ENCODE results near the gene C3orf20. TPM values are rescaled to one million over a fixed set of nuclear protein-coding genes. Genes with fewer than 3 reads are reported as not detected.

C3orf20 gene
- total RNA-seq, 4 donors from 2014 or later, result not detected

GRCh38 chr3:14636496-14637087 is 38.3 kb upstream of the C3orf20 start:
- intact Hi-C loops (cut with DNase I; ENCODE audit: low total_unique reads), result no loop called here
- 71 to 83% methylated on average over 3 to 4 of the region's 4 CpGs for WGBS, 2 donors
- H3K4me3 ChIP-seq (ENCODE audit: low read depth, poor library complexity, severe bottlenecking), result no peak overlapping the region
- TF ChIP-seq POLR2A (IDR thresholded peaks at IDR 0.05), result no peak
- TF ChIP-seq, protein P1, sequence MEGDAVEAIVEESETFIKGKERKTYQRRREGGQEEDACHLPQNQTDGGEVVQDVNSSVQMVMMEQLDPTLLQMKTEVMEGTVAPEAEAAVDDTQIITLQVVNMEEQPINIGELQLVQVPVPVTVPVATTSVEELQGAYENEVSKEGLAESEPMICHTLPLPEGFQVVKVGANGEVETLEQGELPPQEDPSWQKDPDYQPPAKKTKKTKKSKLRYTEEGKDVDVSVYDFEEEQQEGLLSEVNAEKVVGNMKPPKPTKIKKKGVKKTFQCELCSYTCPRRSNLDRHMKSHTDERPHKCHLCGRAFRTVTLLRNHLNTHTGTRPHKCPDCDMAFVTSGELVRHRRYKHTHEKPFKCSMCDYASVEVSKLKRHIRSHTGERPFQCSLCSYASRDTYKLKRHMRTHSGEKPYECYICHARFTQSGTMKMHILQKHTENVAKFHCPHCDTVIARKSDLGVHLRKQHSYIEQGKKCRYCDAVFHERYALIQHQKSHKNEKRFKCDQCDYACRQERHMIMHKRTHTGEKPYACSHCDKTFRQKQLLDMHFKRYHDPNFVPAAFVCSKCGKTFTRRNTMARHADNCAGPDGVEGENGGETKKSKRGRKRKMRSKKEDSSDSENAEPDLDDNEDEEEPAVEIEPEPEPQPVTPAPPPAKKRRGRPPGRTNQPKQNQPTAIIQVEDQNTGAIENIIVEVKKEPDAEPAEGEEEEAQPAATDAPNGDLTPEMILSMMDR (IDR thresholded peaks at IDR 0.05), result no peak
- no peak for DNase-seq (ENCODE audit: low spot score in 2 of 2)

DNA sequence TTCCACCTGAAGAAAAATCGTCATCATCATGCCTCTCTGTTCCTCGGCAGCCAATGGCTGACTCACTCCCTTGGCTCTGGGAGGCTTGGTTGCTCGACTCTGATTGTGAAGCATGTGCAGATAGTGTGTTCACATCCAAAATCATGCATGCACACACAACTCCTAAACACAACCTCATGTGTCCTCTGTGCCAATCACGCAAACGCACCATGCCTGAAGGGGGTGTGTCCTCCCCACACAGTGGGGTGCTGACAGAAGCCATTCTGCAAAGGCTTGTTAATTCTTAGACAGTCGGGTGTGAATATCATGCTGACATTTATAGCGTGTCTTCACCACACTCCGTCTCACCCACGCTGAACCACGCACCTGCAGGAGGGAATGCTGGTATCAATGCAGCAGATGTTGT is 34.8 kb upstream of the C3orf20 start:
- no peak overlapping the region for H3K4me3 ChIP-seq (ENCODE audit: low read depth, poor library complexity, severe bottlenecking)
- no peak for DNase-seq (ENCODE audit: low spot score in 2 of 2)
- TF ChIP-seq, protein P1 (IDR thresholded peaks at IDR 0.05), result no peak
- TF ChIP-seq POLR2A (IDR thresholded peaks at IDR 0.05), result no peak
- WGBS, 2 donors, result 34 to 45% methylated on average over 10 of the region's 10 CpGs
- intact Hi-C loops (cut with DNase I; ENCODE audit: low total_unique reads), result no loop called here

DNA sequence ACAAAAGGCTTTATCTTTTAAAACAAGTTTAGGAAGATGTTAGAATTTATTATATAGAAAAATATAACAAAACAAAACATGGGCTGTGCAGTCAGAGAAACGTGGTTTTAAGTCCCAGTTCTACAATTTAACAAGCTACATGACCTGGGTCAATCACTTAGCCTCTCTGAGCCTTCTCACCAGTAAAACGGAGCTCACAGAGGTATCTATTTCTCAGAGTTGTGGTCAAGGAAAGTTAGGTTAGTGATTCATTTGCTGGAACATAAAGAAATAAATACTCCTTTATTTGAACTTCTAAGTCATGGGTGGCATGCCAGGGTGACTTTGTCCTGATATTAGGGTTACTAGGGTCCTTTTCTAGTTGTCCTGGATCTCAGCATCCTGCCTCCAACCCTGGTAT is 34.2 kb upstream of the C3orf20 start:
- intact Hi-C loops (cut with DNase I; ENCODE audit: low total_unique reads), result no loop called here
- DNase-seq (ENCODE audit: low spot score in 2 of 2), result no peak

DNA sequence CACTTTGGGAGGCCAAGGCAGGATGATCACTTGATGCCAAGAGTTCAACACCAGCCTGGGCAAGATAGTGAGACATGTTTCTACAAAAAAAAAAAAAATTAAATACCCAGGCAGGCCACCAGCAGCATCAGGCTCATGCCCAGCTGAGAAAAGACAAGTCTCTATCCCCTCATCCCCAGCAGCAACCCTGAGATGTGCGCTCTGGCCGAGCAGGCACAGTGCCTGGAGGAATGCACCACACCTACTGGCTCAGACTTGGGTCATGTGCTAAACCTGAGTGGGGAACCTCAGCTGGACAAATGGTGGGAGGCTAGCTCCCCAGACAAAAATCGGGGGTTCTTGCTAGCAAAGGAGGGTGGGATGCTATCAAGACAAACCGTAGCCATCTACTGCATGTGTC is 33.6 kb upstream of the C3orf20 start:
- WGBS, 2 donors, result 68 to 78% methylated on average over 4 of the region's 4 CpGs
- TF ChIP-seq, protein P1 (IDR thresholded peaks at IDR 0.05), result no peak
- TF ChIP-seq POLR2A (IDR thresholded peaks at IDR 0.05), result no peak
- no peak overlapping the region for H3K4me3 ChIP-seq (ENCODE audit: low read depth, poor library complexity, severe bottlenecking)
- intact Hi-C loops (cut with DNase I; ENCODE audit: low total_unique reads), result no loop called here
- DNase-seq (ENCODE audit: low spot score in 2 of 2), result no peak

More for the DNA sequence above, 34.2 kb upstream of the C3orf20 start:
- WGBS, 2 donors, result 30 to 37% methylated on average over 2 of the region's 2 CpGs
- H3K4me3 ChIP-seq (ENCODE audit: low read depth, poor library complexity, severe bottlenecking), result no peak overlapping the region
- TF ChIP-seq POLR2A (IDR thresholded peaks at IDR 0.05), result no peak
- TF ChIP-seq, protein P1 (IDR thresholded peaks at IDR 0.05), result no peak

DNA sequence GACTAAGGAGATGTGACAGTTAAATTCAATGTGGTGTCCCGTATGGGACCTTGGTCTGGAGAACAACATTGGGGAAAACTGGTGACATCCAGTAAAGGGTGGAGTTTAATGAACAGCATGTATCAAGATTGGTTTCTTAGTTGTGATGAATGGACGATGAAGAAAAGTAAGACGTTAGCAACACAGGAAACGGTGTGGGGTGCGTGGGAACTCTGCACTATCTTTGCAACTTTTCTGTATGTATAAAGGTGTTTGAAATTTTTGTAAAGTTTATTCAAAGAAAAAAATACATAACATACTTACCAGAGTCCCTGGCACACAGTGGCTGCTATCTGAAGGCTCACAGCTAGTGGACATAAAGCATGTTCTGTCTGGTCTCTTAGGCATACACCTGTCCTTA is 29.5 kb upstream of the C3orf20 start:
- intact Hi-C loops (cut with DNase I; ENCODE audit: low total_unique reads), result no loop called here
- no peak overlapping the region for H3K4me3 ChIP-seq (ENCODE audit: low read depth, poor library complexity, severe bottlenecking)
- no peak for TF ChIP-seq POLR2A (IDR thresholded peaks at IDR 0.05)
- TF ChIP-seq, protein P1 (IDR thresholded peaks at IDR 0.05), result no peak
- DNase-seq (ENCODE audit: low spot score in 2 of 2), result no peak
- 88 to 89% methylated on average over 5 of the region's 5 CpGs for WGBS, 2 donors

DNA sequence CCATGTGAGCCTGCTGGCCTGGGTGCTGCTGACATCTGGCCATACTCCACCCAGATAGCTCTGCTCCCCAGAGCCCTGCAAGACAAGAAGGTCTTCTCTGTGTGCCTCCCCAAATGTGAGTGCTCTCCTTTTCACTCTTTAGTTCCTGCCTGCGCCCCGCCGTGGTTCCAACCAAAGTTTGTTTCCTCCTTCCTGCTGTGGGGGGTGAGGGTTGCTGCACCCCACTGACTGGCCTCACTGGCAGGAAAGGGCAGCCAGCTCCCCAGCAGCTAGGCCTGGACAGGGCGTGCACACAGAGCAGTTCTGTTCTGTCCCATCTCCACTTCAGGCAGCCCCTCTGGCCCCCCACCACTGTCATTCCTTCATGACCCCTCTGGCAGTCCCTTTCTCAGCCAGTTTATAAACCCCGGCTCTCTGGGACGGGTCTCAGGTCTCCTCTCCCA is 28.8 kb upstream of the C3orf20 start:
- WGBS, 2 donors, result 83 to 87% methylated on average over 6 of the region's 6 CpGs
- TF ChIP-seq POLR2A (IDR thresholded peaks at IDR 0.05), result no peak
- TF ChIP-seq, protein P1 (IDR thresholded peaks at IDR 0.05), result no peak
- no peak for DNase-seq (ENCODE audit: low spot score in 2 of 2)
- H3K4me3 ChIP-seq (ENCODE audit: low read depth, poor library complexity, severe bottlenecking), result no peak overlapping the region
- intact Hi-C loops (cut with DNase I; ENCODE audit: low total_unique reads), result no loop called here
